AG08396 (cell line): Measurements from ENCODE around the gene KLK3.

Experiments used
- DNase-seq: peaks from one replicate; pipeline ENCODE4 v3.0.0; 2012; ENCODE audit warnings: low spot score, mixed read lengths

Gene KLK3

GRCh38 chr19:50831026-50831396 lies 23.7 kb upstream of the KLK3 start:
- DNase-seq = no peak

GRCh38 chr19:50832666-50833065 lies 22.0 kb upstream of the KLK3 start:
- no peak for DNase-seq

GRCh38 chr19:50833117-50833801 lies 21.5 kb upstream of the KLK3 start, which contains the start of gene KLK15:
TSS of gene KLK15 (minus strand) at chr19:50833574. CDS start at chr19:50831492, 2,082 bp downstream.
- no peak for DNase-seq

GRCh38 chr19:50833802-50834167 lies 20.9 kb upstream of the KLK3 start:
- no peak for DNase-seq

GRCh38 chr19:50835103-50835784 lies 19.5 kb upstream of the KLK3 start:
- no peak for DNase-seq

- peak; percentile 93 for DNase-seq
These were observed 18.8 kb upstream of the KLK3 start for GRCh38 chr19:50835785-50836542.

GRCh38 chr19:50836543-50837195 lies 18.0 kb upstream of the KLK3 start:
- DNase-seq = no peak

- DNase-seq = no peak
These were observed 17.4 kb upstream of the KLK3 start for GRCh38 chr19:50837300-50837699.

GRCh38 chr19:50838239-50838638 lies 16.5 kb upstream of the KLK3 start:
- DNase-seq = no peak

GRCh38 chr19:50839712-50840655 lies 14.7 kb upstream of the KLK3 start:
- no peak for DNase-seq

- DNase-seq = no peak
These were observed 12.6 kb upstream of the KLK3 start for GRCh38 chr19:50842130-50842529.

GRCh38 chr19:50843205-50843604 lies 11.5 kb upstream of the KLK3 start:
- no peak for DNase-seq

GRCh38 chr19:50843701-50844221 lies 11.0 kb upstream of the KLK3 start:
- no peak for DNase-seq

GRCh38 chr19:50844296-50844935 lies 10.3 kb upstream of the KLK3 start:
- DNase-seq = no peak

GRCh38 chr19:50850738-50851137 lies 4.0 kb upstream of the KLK3 start:
- DNase-seq = no peak

- no peak for DNase-seq
These were observed 3.1 kb upstream of the KLK3 start for GRCh38 chr19:50851620-50852019.

- no peak for DNase-seq
These were observed 2.7 kb downstream of the KLK3 start for GRCh38 chr19:50857366-50857765.

GRCh38 chr19:50858886-50859285 lies 4.2 kb downstream of the KLK3 start:
- DNase-seq = no peak

GRCh38 chr19:50859849-50860248 lies 5.1 kb downstream of the KLK3 start:
- no peak for DNase-seq

- DNase-seq = no peak
These were observed 6.3 kb downstream of the KLK3 start for GRCh38 chr19:50861010-50861409.
